IMR-90 (cell line): ENCODE data around the gene VPS26C.

Experiments
- CHD1 ChIP-seq: IDR thresholded peaks from 2 replicates; pipeline ENCODE4 v1.6.1; 2012; ENCODE audit warnings: low read depth, low read length, improper control_type of control experiment
- POLR2A ChIP-seq: IDR thresholded peaks from 2 replicates; pipeline ENCODE4 v1.6.1; 2012; ENCODE audit warnings: mild to moderate bottlenecking, low read depth, low read length
- RCOR1 ChIP-seq: IDR thresholded peaks from 2 replicates; pipeline ENCODE4 v1.6.1; 2012; ENCODE audit warnings: mild to moderate bottlenecking, low read length, improper control_type of control experiment; ENCODE audit not compliant: insufficient replicate concordance
- RFX5 ChIP-seq: IDR thresholded peaks from 2 replicates; pipeline ENCODE4 v1.8.0; 2012; ENCODE audit warnings: low read depth, mild to moderate bottlenecking, low read length, moderate library complexity
- TF ChIP-seq, protein P1 (sequence below): conservative IDR thresholded peaks from 2 replicates; pipeline ENCODE4 v1.5.1; 2012; ENCODE audit warnings: mild to moderate bottlenecking, low read depth, low read length, improper control_type of control experiment
- TF ChIP-seq, protein P2 (sequence below): fragments of 150-350 bp; IDR thresholded peaks from 2 replicates; pipeline ENCODE4 v1.6.1; 2017; ENCODE audit warnings: mild to moderate bottlenecking, antibody characterized with exemption, low read length, low read depth
- TF ChIP-seq, protein P3 (sequence below): fragments of 150-350 bp; IDR thresholded peaks from 2 replicates; pipeline ENCODE4 v1.6.1; 2016; ENCODE audit warnings: low read depth, mild to moderate bottlenecking, low read length, moderate library complexity, borderline replicate concordance

DNA sequence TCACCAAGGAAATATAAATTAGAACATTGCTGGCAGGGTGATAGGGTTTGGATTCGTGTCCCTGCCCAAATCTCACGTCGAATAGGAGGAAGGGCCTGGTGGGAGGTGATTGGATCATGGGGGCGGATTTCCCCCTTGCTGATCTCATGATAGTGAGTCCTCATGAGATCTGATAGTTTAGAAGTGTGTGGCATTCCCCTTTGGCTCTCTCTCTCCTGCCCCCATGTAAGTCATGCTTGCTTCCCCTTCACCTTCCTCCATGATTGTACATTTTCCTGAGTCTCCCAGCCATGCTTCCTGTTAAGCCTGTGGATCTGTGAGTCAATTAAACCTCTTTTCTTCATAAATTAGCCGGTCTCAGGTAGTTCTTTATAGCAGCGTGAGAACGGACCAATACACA lies 60.6 kb downstream of the VPS26C start:
- TF ChIP-seq POLR2A, result no peak
- no peak for TF ChIP-seq CHD1
- TF ChIP-seq, protein P1, sequence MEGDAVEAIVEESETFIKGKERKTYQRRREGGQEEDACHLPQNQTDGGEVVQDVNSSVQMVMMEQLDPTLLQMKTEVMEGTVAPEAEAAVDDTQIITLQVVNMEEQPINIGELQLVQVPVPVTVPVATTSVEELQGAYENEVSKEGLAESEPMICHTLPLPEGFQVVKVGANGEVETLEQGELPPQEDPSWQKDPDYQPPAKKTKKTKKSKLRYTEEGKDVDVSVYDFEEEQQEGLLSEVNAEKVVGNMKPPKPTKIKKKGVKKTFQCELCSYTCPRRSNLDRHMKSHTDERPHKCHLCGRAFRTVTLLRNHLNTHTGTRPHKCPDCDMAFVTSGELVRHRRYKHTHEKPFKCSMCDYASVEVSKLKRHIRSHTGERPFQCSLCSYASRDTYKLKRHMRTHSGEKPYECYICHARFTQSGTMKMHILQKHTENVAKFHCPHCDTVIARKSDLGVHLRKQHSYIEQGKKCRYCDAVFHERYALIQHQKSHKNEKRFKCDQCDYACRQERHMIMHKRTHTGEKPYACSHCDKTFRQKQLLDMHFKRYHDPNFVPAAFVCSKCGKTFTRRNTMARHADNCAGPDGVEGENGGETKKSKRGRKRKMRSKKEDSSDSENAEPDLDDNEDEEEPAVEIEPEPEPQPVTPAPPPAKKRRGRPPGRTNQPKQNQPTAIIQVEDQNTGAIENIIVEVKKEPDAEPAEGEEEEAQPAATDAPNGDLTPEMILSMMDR, result no peak
- TF ChIP-seq, protein P2, sequence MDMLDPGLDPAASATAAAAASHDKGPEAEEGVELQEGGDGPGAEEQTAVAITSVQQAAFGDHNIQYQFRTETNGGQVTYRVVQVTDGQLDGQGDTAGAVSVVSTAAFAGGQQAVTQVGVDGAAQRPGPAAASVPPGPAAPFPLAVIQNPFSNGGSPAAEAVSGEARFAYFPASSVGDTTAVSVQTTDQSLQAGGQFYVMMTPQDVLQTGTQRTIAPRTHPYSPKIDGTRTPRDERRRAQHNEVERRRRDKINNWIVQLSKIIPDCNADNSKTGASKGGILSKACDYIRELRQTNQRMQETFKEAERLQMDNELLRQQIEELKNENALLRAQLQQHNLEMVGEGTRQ, result no peak
- no peak for TF ChIP-seq RFX5
- TF ChIP-seq, protein P3, sequence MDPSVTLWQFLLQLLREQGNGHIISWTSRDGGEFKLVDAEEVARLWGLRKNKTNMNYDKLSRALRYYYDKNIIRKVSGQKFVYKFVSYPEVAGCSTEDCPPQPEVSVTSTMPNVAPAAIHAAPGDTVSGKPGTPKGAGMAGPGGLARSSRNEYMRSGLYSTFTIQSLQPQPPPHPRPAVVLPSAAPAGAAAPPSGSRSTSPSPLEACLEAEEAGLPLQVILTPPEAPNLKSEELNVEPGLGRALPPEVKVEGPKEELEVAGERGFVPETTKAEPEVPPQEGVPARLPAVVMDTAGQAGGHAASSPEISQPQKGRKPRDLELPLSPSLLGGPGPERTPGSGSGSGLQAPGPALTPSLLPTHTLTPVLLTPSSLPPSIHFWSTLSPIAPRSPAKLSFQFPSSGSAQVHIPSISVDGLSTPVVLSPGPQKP, result no peak
- TF ChIP-seq RCOR1, result no peak
